K562 (cell line): Measurements from ENCODE around the gene GSTM2. TPM values are rescaled to one million over a fixed set of nuclear protein-coding genes. Genes with fewer than 3 reads are reported as not detected.

ENCODE experiments used
- ARID2 ChIP-seq: fragments of 450-650 bp; IDR thresholded peaks from 2 replicates; pipeline ENCODE4 v1.6.1; 2017; ENCODE audit warnings: antibody characterized with exemption, mild to moderate bottlenecking
- CBFA2T2 ChIP-seq: fragments of 450-650 bp; conservative IDR thresholded peaks from 2 replicates; pipeline ENCODE4 v1.6.1; 2017; ENCODE audit warnings: mild to moderate bottlenecking
- ESRRB ChIP-seq: fragments of 250-450 bp; sonication (Bioruptor Pico); IDR thresholded peaks from 2 replicates; pipeline ENCODE4 v1.5.0; 2020; ENCODE audit warnings: mild to moderate bottlenecking, moderate library complexity, borderline replicate concordance
- HES1 ChIP-seq: fragments of 450-650 bp; IDR thresholded peaks from 2 replicates; pipeline ENCODE4 v1.6.1; 2016; ENCODE audit warnings: low read depth, mild to moderate bottlenecking, moderate library complexity
- IRF9 ChIP-seq: fragments of 450-650 bp; IDR thresholded peaks from 2 replicates; pipeline ENCODE4 v1.6.1; 2016; ENCODE audit warnings: missing biosample characterization, missing genetic modification characterization
- KAT8 ChIP-seq: fragments of 450-650 bp; IDR thresholded peaks from 2 replicates; pipeline ENCODE4 v1.6.1; 2016; ENCODE audit warnings: low read depth, mild to moderate bottlenecking
- MCM5 ChIP-seq: fragments of 450-650 bp; IDR thresholded peaks from 2 replicates; pipeline ENCODE4 v1.6.1; 2016; ENCODE audit warnings: low read depth
- MTA2 ChIP-seq: fragments of 450-650 bp; IDR thresholded peaks from 2 replicates; pipeline ENCODE4 v1.6.1; 2016; ENCODE audit warnings: low read depth
- PHB ChIP-seq: fragments of 250-450 bp; sonication (Bioruptor Pico); IDR thresholded peaks from 2 replicates; pipeline ENCODE4 v1.5.0; 2021
- PRDM10 ChIP-seq: fragments of 450-650 bp; IDR thresholded peaks from 2 replicates; pipeline ENCODE4 v1.6.1; 2018; ENCODE audit not compliant: partially characterized antibody
- PTTG1 ChIP-seq: fragments of 450-650 bp; IDR thresholded peaks from 2 replicates; pipeline ENCODE4 v1.6.1; 2016; ENCODE audit warnings: low read depth, mild to moderate bottlenecking, missing genetic modification characterization, missing compliant biosample characterization
- SMAD2 ChIP-seq: fragments of 150-350 bp; IDR thresholded peaks from 2 replicates; pipeline ENCODE4 v1.6.1; 2014; ENCODE audit warnings: low read depth, mild to moderate bottlenecking, low read length
- SMARCC2 ChIP-seq: fragments of 450-650 bp; IDR thresholded peaks from 2 replicates; pipeline ENCODE4 v1.6.1; 2017; ENCODE audit warnings: antibody characterized with exemption, moderate library complexity, mild to moderate bottlenecking, low read depth
- SP1 ChIP-seq: sonication (generic); formaldehyde crosslinking; IDR thresholded peaks from 2 replicates; pipeline ENCODE4 v1.8.1; 2022; ENCODE audit warnings: mild to moderate bottlenecking, missing genetic modification reagents
- SRSF3 ChIP-seq: fragments of 200-400 bp; formaldehyde crosslinking; IDR thresholded peaks from 2 replicates; pipeline ENCODE4 v1.6.1; 2016; ENCODE audit warnings: mild to moderate bottlenecking, low read length, moderate library complexity; ENCODE audit not compliant: insufficient read depth
- TEAD4 ChIP-seq, 2 experiments: sonication (generic) in 1 of 2; formaldehyde crosslinking in 1 of 2; IDR thresholded peaks; 2 replicates each; pipeline versions ENCODE4 v1.6.1 to v1.8.0; 2012 to 2022; ENCODE audit warnings: borderline replicate concordance in 1 of 2, inconsistent platforms in 1 of 2, low read length in 1 of 2, mild to moderate bottlenecking in 1 of 2, missing genetic modification reagents in 1 of 2
- TRIM24 ChIP-seq, 2 experiments: fragments of 450-650 bp; IDR thresholded peaks; 2 replicates each; pipeline ENCODE4 v1.6.1; 2016
- ZBTB11 ChIP-seq, 3 experiments: fragments of 200-800 bp in 1 of 3; fragments of 250-450 bp in 1 of 3; fragments of 450-650 bp in 1 of 3; sonication (Bioruptor Pico) in 1 of 3; sonication (Bioruptor generic) in 1 of 3; formaldehyde crosslinking in 1 of 3; IDR thresholded peaks; 2 replicates each; pipeline versions ENCODE4 v1.6.1 to v1.8.0; 2016 to 2022; ENCODE audit warnings: mild to moderate bottlenecking in 2 of 3, missing genetic modification characterization in 2 of 3, missing compliant biosample characterization in 1 of 3, moderate library complexity in 1 of 3
- ZFP30 ChIP-seq: fragments of 250-450 bp; sonication (Bioruptor Pico); IDR thresholded peaks from 2 replicates; pipeline ENCODE4 v1.8.0; 2022; ENCODE audit warnings: moderate library complexity, mild to moderate bottlenecking, inconsistent platforms, borderline replicate concordance
- polyA plus RNA-seq, 8 experiments: library from polyadenylated mRNA; depleted of rRNA in 4 of 8; stranded (reverse) in 5 of 8; unstranded in 3 of 8; fragments of >200 nt; fragmentation: Nextera tagmentation in 2 of 8; fragmentation: Illumina TruSeq in 1 of 8; extraction: Ambion mirVana in 2 of 8; extraction: Trizol in 1 of 8; gene quantifications; 2 replicates each; pipeline versions ENCODE4 v1.2.1 to v1.2.3, GENCODE V29; 2011 to 2014; ENCODE audit warnings: inconsistent platforms in 1 of 8, missing spikeins in 1 of 8
- total RNA-seq, 7 experiments: library from RNA; depleted of rRNA in 6 of 7; stranded (reverse); fragments of >200 nt in 6 of 7; fragmentation: Illumina TruSeq in 2 of 7; extraction: Trizol in 2 of 7; gene quantifications; 2 replicates each; pipeline versions ENCODE4 v1.2.1 to v1.2.3, GENCODE V29; 2011 to 2021; ENCODE audit warnings: low replicate concordance in 1 of 7

Gene GSTM2
- total and polyA plus RNA-seq, 9 of the 15 experiments (the other 6 are each of a cell fraction or from before 2014, with no cell fraction given), result 1.6 to 15.1 (median 6.8) TPM

GRCh38 chr1:109719337-109719837 lies 51.5 kb downstream of the GSTM2 start (continued):
- peak in 1 of 3 experiments; percentile 74; a peak in 2 of 6 replicates for TF ChIP-seq ZBTB11 (CRISPR knock-in tag; IDR thresholded peaks at IDR 0.05)
- no peak for TF ChIP-seq KAT8
- TF ChIP-seq HES1, result no peak
- TF ChIP-seq ZFP30 (CRISPR knock-in tag), result no peak
- 0 out of 2 replicates have a peak, but pooled peaks have one; percentile 30 for TF ChIP-seq TEAD4 (IDR thresholded peaks at IDR 0.05; ENCODE audit: low read length)
- no peak for TF ChIP-seq TEAD4 (CRISPR knock-in tag; IDR thresholded peaks at IDR 0.05; ENCODE audit: borderline replicate concordance)
- peak; percentile 52 for TF ChIP-seq PRDM10
- TF ChIP-seq IRF9 (tag), result peak; percentile 65
- no peak for TF ChIP-seq CBFA2T2
- no peak for TF ChIP-seq SMAD2
- 0 out of 2 replicates have a peak, but pooled peaks have one; percentile 8 for TF ChIP-seq MTA2
- no peak for TF ChIP-seq SP1 (CRISPR knock-in tag)
- no peak for TF ChIP-seq PHB (CRISPR knock-in tag)
- peak; percentile 69 to 78; a peak in 3 of 4 replicates for TF ChIP-seq TRIM24 (IDR thresholded peaks at IDR 0.05)
- TF ChIP-seq SMARCC2, result peak; percentile 90
- TF ChIP-seq MCM5, result no peak
- TF ChIP-seq SRSF3, result no peak
- no peak for TF ChIP-seq ARID2
- TF ChIP-seq PTTG1 (tag), result peak; percentile 19; the same call in 1 of the 2 replicates
- TF ChIP-seq ESRRB (CRISPR knock-in tag), result no peak
